CD14-positive monocyte (primary cell): ENCODE data around the gene NEGR1. TPM values are rescaled to one million over a fixed set of nuclear protein-coding genes. Genes with fewer than 3 reads are reported as not detected.

ENCODE experiments used
- DNase-seq, 3 donors: peaks; one replicate each; pipeline ENCODE4 v3.0.0-alpha.2; 2011 to 2022
- H2AFZ ChIP-seq: 2 replicates; pipeline ENCODE4 v1.6.0; 2012; ENCODE audit warnings: mild to moderate bottlenecking, low read depth, low read length, inconsistent platforms; ENCODE audit not compliant: insufficient read depth, poor library complexity, severe bottlenecking
- H3K27ac ChIP-seq, 2 donors: 1 replicate in 1 of 2; 2 replicates in 1 of 2; pipeline ENCODE4 v1.5.1; 2012 to 2013; ENCODE audit warnings: low read length in 2 of 2, control low read depth in 1 of 2, inconsistent platforms in 1 of 2, low read depth in 1 of 2, mild to moderate bottlenecking in 1 of 2
- H3K27me3 ChIP-seq, 2 donors: one replicate each; pipeline versions ENCODE4 v1.6.0 to v1.6.1; 2011 to 2013; ENCODE audit warnings: low read length in 2 of 2; ENCODE audit not compliant: control insufficient read depth in 2 of 2, insufficient read depth in 2 of 2
- H3K36me3 ChIP-seq, 2 donors: replicated peaks in 1 of 2; 1 replicate in 1 of 2; 2 replicates in 1 of 2; pipeline versions ENCODE4 v1.5.1 to v1.6.1; 2012 to 2013; ENCODE audit warnings: low read length in 2 of 2, control low read depth in 1 of 2, inconsistent platforms in 1 of 2, mild to moderate bottlenecking in 1 of 2; ENCODE audit not compliant: insufficient read depth in 2 of 2, control insufficient read depth in 1 of 2
- H3K4me1 ChIP-seq, 2 donors: 1 replicate in 1 of 2; 2 replicates in 1 of 2; pipeline versions ENCODE4 v1.5.1 to v1.6.1; 2012 to 2013; ENCODE audit warnings: low read length in 2 of 2, control low read depth in 1 of 2, inconsistent platforms in 1 of 2, mild to moderate bottlenecking in 1 of 2, moderate library complexity in 1 of 2; ENCODE audit not compliant: insufficient read depth in 2 of 2, control insufficient read depth in 1 of 2
- H3K4me2 ChIP-seq: replicated peaks from 2 replicates; pipeline ENCODE3; 2012; ENCODE audit warnings: low read length, moderate library complexity, mild to moderate bottlenecking; ENCODE audit not compliant: poor library complexity, severe bottlenecking; ENCODE audit errors: extremely low read depth
- H3K4me3 ChIP-seq, 3 experiments: fragments of 200-600 bp in 1 of 3; sonication (generic) in 1 of 3; replicated peaks in 1 of 3; 1 replicate in 2 of 3; 2 replicates in 1 of 3; pipeline ENCODE4 v1.5.1; 2011 to 2013; ENCODE audit warnings: low read length in 3 of 3, mild to moderate bottlenecking in 3 of 3, control low read depth in 2 of 3, low read depth in 2 of 3, inconsistent platforms in 1 of 3, moderate library complexity in 1 of 3
- H3K79me2 ChIP-seq: 2 replicates; pipeline ENCODE4 v1.6.0; 2012; ENCODE audit warnings: mild to moderate bottlenecking, control low read depth, inconsistent platforms, low read length, moderate library complexity; ENCODE audit not compliant: insufficient read depth
- H3K9ac ChIP-seq: 2 replicates; pipeline ENCODE4 v1.6.0; 2017; ENCODE audit warnings: low read length, mild to moderate bottlenecking; ENCODE audit not compliant: insufficient read depth, poor library complexity, severe bottlenecking
- H3K9me3 ChIP-seq, 2 donors: replicated peaks in 1 of 2; 1 replicate in 1 of 2; 2 replicates in 1 of 2; pipeline versions ENCODE4 v1.5.1 to v1.6.1; 2012 to 2013; ENCODE audit warnings: low read length in 2 of 2, control low read depth in 1 of 2; ENCODE audit not compliant: control insufficient read depth in 1 of 2, insufficient read depth in 1 of 2
- H4K20me1 ChIP-seq: 2 replicates; pipeline ENCODE4 v1.6.0; 2012; ENCODE audit warnings: mild to moderate bottlenecking, low read length, control low read depth, moderate library complexity; ENCODE audit not compliant: insufficient read depth
- H3K27ac Mint-ChIP-seq, 7 donors: one replicate each; pipeline ENCODE4 v1.8.0; 2020; ENCODE audit warnings: mild to moderate bottlenecking in 7 of 7, mixed read lengths in 7 of 7, moderate library complexity in 6 of 7, inconsistent platforms in 2 of 7
- H3K27me3 Mint-ChIP-seq, 3 donors: one replicate each; pipeline ENCODE4 v1.8.0; 2021 to 2022; ENCODE audit warnings: low read depth in 3 of 3, mild to moderate bottlenecking in 3 of 3, mixed read lengths in 3 of 3, moderate library complexity in 3 of 3, inconsistent platforms in 1 of 3
- H3K36me3 Mint-ChIP-seq, 2 donors: one replicate each; pipeline ENCODE4 v1.8.0; 2020; ENCODE audit warnings: mixed read lengths in 2 of 2, inconsistent platforms in 1 of 2, mild to moderate bottlenecking in 1 of 2
- H3K4me1 Mint-ChIP-seq: one replicate; pipeline ENCODE4 v1.8.0; 2020; ENCODE audit warnings: mild to moderate bottlenecking, mixed read lengths
- H3K4me3 Mint-ChIP-seq, 2 donors: one replicate each; pipeline ENCODE4 v1.8.0; 2020; ENCODE audit warnings: mild to moderate bottlenecking in 2 of 2, mixed read lengths in 2 of 2, moderate library complexity in 1 of 2
- H3K9me3 Mint-ChIP-seq, 7 donors: one replicate each; pipeline ENCODE4 v1.8.0; 2020 to 2022; ENCODE audit warnings: mixed read lengths in 7 of 7, mild to moderate bottlenecking in 6 of 7, moderate library complexity in 6 of 7, inconsistent platforms in 2 of 7
- CTCF ChIP-seq: fragments of 200-600 bp; IDR thresholded peaks from one replicate; pipeline ENCODE4 v1.8.0; 2022; ENCODE audit warnings: antibody characterized with exemption, mild to moderate bottlenecking
- WGBS: methylation state at CpG from one replicate; pipeline ENCODE4 v1.1.5; 2013; ENCODE audit warnings: missing lambda C conversion rate; ENCODE audit not compliant: insufficient coverage; 5-methylcytosine and 5-hydroxymethylcytosine counted together
- intact Hi-C, 2 donors: fragments of 100-400 bp; cut with micrococcal nuclease; formaldehyde crosslinking; loops; one replicate each; pipeline versions ENCODE4 v1.15.0 to v1.15.1; 2023
- polyA plus RNA-seq, 3 donors: library from polyadenylated mRNA; depleted of rRNA in 1 of 3; unstranded in 2 of 3; stranded (reverse) in 1 of 3; fragments of 300-500 nt in 2 of 3; fragments of >200 nt in 1 of 3; fragmentation: Illumina TruSeq in 2 of 3; gene quantifications; 1 replicate in 2 of 3; 2 replicates in 1 of 3; pipeline ENCODE4 v1.2.3, GENCODE V29; 2012 to 2021

Gene NEGR1
- polyA plus RNA-seq, 3 donors: 0.03 to 0.15 (median 0.13) TPM

DNA sequence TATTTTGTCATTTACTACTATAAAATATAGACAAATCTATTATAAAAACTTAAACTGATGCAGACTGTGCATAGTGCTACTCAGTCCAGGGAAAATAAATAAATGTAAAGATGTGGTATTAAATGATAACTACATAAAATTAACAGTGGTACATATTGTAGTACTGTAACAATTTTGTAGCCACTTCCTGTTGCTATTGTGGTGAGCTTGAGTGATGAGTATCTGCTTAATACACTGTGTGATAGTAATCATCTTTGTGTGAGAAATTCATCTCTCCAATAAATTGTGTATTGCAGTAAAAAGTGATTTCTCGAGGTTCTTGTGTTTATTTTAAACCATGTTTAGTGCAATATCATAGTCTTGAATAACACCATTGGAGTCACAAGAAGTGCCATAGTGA lies 848.1 kb downstream of the NEGR1 start:
- Mint-ChIP-seq H3K27ac (no peak overlapping the region), H3K27me3 (no peaks in the 10 kb centered on the region), H3K9me3 (peaks cover 2 to 12% (median 6%) of the 10 kb centered on the region in 7 donors), H3K36me3 (no peaks in the 10 kb centered on the region), H3K4me1 (no peaks in the 10 kb centered on the region), H3K4me3 (no peak overlapping the region)
- intact Hi-C loops: no loop called here
- Histone ChIP-seq H3K4me3 (no peak overlapping the region), H3K4me1 (no peaks in the 10 kb centered on the region), H4K20me1 (no peaks in the 10 kb centered on the region), H2AFZ (no peak overlapping the region), H3K36me3 (no peaks in the 10 kb centered on the region), H3K9me3 (peaks cover 0 to 3% of the 10 kb centered on the region in 2 donors), H3K27me3 (no peaks in the 10 kb centered on the region), H3K27ac (no peak overlapping the region), H3K79me2 (no peaks in the 10 kb centered on the region), H3K9ac (no peak overlapping the region), H3K4me2 (no peak overlapping the region)
- no peak for TF ChIP-seq CTCF
- no peak for DNase-seq
- WGBS: no CpG with 5 or more reads among the region's 1 CpG

DNA sequence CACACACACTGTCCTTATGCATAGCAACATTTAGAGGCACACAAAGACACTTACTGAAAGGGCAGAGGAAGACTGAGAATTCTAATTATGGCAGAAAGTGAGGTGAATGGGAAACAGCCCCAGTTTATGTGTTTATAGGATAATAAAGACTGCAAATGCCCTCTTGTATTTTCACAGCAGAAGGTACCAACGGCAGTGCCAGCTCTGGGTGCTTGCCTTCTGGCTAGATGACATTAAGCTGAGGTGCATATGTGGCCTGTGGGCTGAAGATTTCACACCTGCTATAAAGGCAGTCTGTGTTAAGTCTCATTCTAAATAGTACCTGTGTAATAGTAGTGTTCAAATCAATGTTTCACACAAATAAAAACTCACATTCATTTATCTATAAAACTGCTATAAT lies 854.3 kb downstream of the NEGR1 start:
- Histone ChIP-seq H3K4me3 (no peak overlapping the region), H3K27me3 (no peaks in the 10 kb centered on the region), H3K4me2 (no peak overlapping the region), H3K9me3 (no peaks in the 10 kb centered on the region), H3K4me1 (no peaks in the 10 kb centered on the region), H3K27ac (no peak overlapping the region), H2AFZ (no peak overlapping the region), H3K9ac (no peak overlapping the region), H3K79me2 (no peaks in the 10 kb centered on the region), H4K20me1 (no peaks in the 10 kb centered on the region), H3K36me3 (no peaks in the 10 kb centered on the region)
- H3K27me3 Mint-ChIP-seq: no peaks in the 10 kb centered on the region
- no peak overlapping the region for H3K4me3 Mint-ChIP-seq
- TF ChIP-seq CTCF: no peak
- intact Hi-C loops: no loop called here
- no peak overlapping the region for H3K27ac Mint-ChIP-seq
- no peaks in the 10 kb centered on the region for H3K4me1 Mint-ChIP-seq
- DNase-seq: no peak
- 100% methylated on average over 1 of the region's 1 CpG for WGBS
- H3K9me3 Mint-ChIP-seq: peaks cover 0 to 7% (median 1%) of the 10 kb centered on the region in 7 donors
- H3K36me3 Mint-ChIP-seq: no peaks in the 10 kb centered on the region
